Measurements from ENCODE around the gene DKK1.

DKK1 gene

GRCh38 chr10:52313933-52314821 lies at the start of gene DKK1:
Gene DKK1 (plus strand): TSS chr10:52314281. CDS start chr10:52314435, 154 bp downstream.
- no peak for DNase-seq

DNA sequence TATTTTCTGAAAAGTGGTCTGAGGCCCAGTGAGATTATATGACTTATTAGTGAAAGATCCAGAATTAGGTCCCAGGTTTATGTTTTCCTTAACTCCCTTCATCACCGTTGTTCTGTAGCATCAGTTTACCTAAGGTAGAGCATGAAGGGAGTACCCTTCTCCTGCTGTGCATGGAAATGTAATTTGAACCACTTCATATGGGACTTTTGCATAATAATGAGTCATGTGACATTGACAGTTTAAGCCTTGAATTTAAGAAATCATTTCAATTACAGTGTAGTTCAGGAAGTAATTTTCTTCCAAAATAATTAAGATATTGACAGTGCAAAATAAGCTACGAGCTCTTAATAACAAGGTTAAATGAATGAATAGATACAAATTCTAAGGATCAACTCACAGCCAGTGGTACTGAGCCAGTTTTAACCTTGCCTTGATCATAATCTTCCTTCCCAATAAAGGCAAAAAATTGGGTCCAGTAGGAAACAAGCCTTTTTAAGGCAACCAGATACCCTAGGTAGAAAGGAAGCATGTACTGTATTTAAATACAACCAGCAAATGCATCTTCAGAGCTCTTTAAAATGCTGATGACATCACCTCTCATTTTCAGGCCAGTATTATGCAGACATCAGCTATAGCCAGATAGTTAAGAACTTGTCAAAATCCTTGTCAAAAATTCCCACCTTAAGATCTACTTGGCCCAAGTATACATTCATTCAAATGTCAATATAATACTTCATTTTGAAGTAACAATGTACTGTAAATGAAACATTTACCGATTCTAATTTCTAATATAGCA lies 48.8 kb upstream of the DKK1 start:
- no peak for DNase-seq

- no peak for DNase-seq
Observed at GRCh38 chr10:52266858-52267257, 47.2 kb upstream of the DKK1 start.

- DNase-seq: no peak
Observed at GRCh38 chr10:52268790-52269189, 45.3 kb upstream of the DKK1 start.

DNA sequence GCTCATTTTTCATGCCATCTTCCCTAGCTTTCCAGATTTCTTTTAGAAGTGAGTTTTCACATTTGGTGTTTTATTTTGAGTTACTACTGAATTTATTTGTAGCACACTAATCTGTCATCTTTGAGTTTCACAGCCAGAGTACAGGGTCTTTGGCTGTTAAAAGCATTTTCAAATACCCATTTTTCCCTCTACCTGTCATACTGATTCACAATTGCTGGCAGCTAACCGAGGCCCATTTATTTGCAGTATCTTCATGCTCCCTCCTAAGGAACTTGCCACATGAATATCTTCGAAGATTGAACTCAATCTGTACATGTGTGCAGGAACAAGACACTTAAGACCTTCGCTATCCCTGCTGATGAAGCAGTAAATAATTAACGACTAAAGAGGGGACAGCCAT lies 44.8 kb upstream of the DKK1 start:
- DNase-seq: no peak

- no peak for DNase-seq
Observed at GRCh38 chr10:52276163-52276562, 37.9 kb upstream of the DKK1 start.

DNA sequence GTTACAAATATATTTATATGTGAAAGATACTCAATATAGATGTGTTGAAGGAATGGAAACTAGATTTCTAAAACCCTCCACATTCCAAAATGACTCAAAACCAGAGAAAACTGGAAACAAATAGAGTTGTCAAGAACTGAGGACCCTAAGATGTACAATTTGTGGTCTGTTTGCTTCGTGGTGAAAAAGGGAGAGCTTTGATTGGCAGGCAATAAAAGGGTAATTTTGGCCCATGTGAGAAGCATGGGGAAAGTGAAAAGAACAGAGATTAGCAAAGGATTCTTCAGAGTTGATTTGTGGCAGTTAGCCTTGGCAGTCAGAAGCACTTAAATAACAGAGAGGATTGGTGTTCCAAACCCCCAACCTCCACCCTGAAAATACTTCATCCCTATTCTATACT lies 37.1 kb upstream of the DKK1 start:
- DNase-seq: no peak

DNA sequence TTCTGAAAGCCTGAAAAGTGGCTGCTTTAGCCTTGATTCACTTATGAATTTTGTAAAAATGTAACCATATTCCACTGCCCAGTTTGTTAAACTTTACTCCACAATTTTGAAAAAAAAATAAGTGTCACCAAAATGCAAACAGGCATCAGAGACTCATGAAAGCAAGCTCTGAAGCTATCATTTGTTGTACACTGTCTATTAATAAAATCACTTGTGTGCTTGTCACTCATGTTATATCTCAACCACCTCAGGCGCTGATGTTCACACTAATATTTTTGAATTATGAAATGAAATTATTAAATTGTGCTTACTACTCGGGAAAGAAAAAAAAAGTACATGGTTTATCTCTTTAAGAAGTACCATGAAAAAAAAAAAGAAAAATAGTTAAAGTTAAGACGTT lies 34.5 kb upstream of the DKK1 start:
- DNase-seq: no peak

- no peak for DNase-seq
Observed at GRCh38 chr10:52280051-52280450, 34.0 kb upstream of the DKK1 start.

- DNase-seq: no peak
Observed at GRCh38 chr10:52283174-52283573, 30.9 kb upstream of the DKK1 start.

GRCh38 chr10:52284416-52285013 lies 29.6 kb upstream of the DKK1 start:
- no peak for DNase-seq

DNA sequence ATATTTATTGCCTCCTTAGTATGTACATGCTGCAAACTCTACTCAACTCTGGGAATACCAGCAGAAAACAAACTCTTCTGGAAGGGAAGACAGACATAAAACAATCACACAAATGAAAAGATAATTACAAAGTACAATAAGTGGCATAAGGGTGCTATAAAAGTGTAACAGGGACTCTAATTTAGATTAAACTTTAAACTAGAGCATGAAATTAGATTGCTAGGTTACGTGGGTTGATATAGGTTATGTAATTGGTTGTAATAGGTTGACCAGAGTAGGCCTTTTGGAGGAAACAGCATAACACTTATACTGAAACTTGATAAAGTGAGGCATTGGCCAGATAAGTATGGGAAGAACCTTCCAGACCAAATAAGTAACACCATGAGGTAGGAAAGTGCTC lies 26.2 kb upstream of the DKK1 start:
- DNase-seq: no peak

GRCh38 chr10:52297747-52298146 lies 16.3 kb upstream of the DKK1 start:
- no peak for DNase-seq

DNA sequence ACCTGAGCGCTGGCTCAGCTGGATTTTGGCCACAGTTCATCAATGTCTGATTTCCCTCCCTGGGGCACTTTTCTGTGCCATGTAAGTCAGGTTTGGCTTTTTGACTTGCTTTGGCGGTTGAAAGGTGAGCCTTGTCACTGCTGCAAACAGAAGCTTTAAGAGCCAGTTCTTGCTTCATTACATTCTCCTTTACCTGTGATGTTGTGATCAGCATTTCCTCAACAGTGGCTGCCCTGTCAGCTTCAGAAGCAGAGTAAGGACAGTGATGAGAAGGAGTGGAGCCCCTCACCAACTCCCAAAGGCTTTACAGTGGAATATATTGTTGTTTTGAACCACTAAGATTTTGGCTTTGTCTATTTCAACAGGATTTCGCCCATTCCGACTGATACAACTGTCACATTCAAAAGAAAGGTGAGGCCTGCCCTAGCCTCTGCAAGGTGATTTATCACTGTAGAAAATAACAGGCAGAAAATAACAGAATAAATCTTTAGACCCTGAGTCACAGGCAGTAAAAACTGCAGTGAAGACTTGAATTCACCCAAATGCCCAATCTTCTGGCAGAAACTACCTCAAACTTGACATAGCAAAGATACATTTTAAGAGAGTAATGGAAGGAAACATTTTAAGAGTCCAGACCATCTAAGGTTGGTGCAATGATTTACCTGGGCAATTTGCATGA lies 13.3 kb upstream of the DKK1 start:
- no peak for DNase-seq

DNA sequence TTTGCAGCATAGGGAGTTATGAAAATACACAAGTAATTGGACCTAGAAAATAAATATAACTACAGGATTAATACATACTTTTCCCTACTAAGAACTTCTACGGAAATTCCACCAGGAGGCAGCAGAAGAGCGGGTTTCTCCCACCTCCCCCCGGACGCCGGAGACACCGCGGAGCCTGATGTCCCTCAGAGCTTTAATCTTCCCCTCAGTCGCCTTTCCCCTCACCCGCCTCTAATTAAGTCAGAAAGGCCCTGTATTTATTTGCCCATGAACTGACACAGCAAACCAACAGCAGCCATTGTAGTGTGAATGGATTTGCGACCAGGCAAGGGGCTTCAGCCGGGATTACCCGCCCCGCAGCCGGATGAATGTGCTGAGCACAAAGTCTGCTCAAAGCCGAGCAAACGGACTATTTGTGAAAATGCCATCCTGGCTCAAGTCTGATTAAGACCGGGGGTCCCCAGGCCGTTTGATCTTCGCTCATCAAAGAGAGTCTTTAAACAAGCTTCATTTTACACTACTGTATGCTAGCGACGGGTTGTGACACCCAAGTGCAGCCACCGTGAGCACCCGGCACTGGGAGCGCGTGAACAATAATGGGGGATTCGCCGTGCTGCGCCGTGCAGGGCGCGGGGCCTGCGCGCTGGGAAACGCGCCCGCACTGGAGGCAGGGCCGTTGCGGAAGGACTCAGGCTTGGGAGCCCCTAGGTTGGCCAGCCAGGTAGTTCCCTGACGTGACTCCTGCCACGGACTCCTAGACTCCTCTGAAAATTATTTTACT lies 5.6 kb upstream of the DKK1 start:
- DNase-seq: no peak

DNA sequence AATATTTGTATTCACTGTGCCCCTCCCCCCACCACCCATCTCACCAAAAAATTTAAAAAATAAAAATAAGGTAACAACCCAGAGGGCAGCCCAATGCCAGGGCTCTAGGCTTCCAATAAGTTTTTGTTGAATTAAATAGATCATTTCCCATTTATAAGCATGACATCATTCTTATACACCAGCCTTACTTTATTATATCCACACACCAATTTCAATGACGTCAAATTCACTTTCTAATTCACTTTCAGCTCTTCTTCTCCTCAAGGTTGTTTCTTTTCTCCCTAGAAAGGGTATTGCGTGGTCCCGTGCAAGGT lies 1.2 kb upstream of the DKK1 start:
- no peak for DNase-seq

DNA sequence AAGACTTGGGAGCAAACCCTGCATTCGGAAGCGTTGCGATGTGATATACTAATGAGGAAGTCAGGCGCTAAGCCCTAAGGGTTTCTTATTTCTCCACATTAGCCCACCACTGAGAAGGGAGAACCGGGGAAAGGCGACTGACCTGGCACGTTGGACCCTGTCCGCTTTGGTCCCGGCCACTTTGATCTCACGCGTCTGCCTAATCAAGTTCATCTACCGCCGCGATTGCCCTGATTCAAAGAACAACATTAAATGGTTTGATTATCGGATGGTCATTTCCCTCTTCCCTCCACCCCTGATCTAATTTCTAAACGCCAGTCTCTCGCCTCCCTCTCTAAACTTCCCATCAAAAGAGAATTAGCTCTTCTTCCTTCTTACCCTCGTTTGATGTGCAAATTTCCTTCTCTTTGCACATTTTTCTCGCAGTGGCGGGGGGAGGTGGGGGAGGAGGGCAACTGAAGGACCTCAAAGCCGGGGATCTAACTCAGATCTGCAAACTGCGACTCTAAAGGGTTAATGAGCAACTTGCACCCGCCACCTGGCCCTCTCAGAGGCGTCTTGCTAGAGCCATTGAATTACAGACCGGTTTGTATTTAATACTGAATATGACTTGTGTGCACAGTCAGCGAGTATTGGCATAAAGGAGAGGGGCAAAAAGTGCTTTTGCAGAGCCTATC lies 687 bp upstream of the DKK1 start:
- no peak for DNase-seq

GRCh38 chr10:52314822-52315552 lies 906 bp downstream of the DKK1 start:
- no peak for DNase-seq

DNA sequence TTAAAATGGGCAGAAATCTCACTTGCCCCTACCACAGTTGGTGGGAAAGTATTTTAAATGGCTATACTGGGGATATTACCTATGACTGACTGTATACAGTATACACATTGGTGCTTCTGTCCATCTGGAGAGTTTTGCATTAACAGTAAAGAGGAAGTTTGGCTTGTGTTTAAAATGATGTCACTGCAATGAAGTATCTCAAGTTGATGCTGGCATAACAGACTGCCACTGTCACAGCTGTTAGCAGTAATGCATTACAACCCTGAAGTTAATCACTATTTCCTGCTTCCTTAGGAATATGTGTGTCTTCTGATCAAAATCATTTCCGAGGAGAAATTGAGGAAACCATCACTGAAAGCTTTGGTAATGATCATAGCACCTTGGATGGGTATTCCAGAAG lies 1.9 kb downstream of the DKK1 start:
- no peak for DNase-seq

- DNase-seq: no peak
Observed at GRCh38 chr10:52316500-52316899, 2.4 kb downstream of the DKK1 start.

- DNase-seq: no peak
Observed at GRCh38 chr10:52318136-52318701, 4.1 kb downstream of the DKK1 start.
